IMR-90 (cell line): ENCODE data around the gene RNF111. TPM values are rescaled to one million over a fixed set of nuclear protein-coding genes. Genes with fewer than 3 reads are reported as not detected.

Source experiments
- ATAC-seq: fragments of 200-7000 bp; cut with Tn5 transposase; 2 replicates; pipeline ENCODE4 v1.9.1; 2020; ENCODE audit warnings: low read depth, mild to moderate bottlenecking, moderate library complexity
- BruUV-seq: library from RNA; stranded (reverse); fragments of 400-500 nt; replicated peaks from 2 replicates; lab custom pipeline; 2021; lab: Mats Ljungman, UMichigan
- CTCF ChIA-PET: fragments of 300-600 bp; formaldehyde crosslinking; extraction: SDS; loops from one replicate; lab custom pipeline; 2021; ENCODE audit warnings: antibody characterized with exemption; lab: Yijun Ruan, JAX
- POLR2A ChIA-PET: fragments of 300-600 bp; sonication (Branson Sonifier 250); formaldehyde crosslinking; loops from one replicate; lab custom pipeline; 2022; ENCODE audit warnings: antibody characterized with exemption; ENCODE audit not compliant: unreplicated experiment; lab: Charles Lee
- DNase-seq: peaks from one replicate; pipeline ENCODE4 v3.0.0; 2013
- H2AFZ ChIP-seq: replicated peaks from 2 replicates; pipeline ENCODE3; 2013; ENCODE audit warnings: low read length, mild to moderate bottlenecking; ENCODE audit not compliant: poor library complexity
- H2AK5ac ChIP-seq: 2 replicates; pipeline ENCODE4 v1.6.1; 2013; ENCODE audit warnings: low read depth, low read length, inconsistent platforms
- H2AK9ac ChIP-seq: replicated peaks from 2 replicates; pipeline ENCODE3; 2013; ENCODE audit warnings: mild to moderate bottlenecking, low read depth, low read length, moderate library complexity; ENCODE audit not compliant: poor library complexity
- H2BK120ac ChIP-seq: 2 replicates; pipeline ENCODE4 v1.6.1; 2013; ENCODE audit warnings: low read depth, low read length, inconsistent platforms
- H2BK15ac ChIP-seq: 3 replicates; pipeline ENCODE4 v1.6.1; 2013; ENCODE audit warnings: low read depth, low read length, inconsistent platforms
- H2BK20ac ChIP-seq: 2 replicates; pipeline ENCODE4 v1.6.1; 2013; ENCODE audit warnings: low read depth, mild to moderate bottlenecking, inconsistent platforms, low read length, moderate library complexity
- H2BK5ac ChIP-seq: 2 replicates; pipeline ENCODE4 v1.6.1; 2013; ENCODE audit warnings: mild to moderate bottlenecking, low read depth, low read length, inconsistent platforms; ENCODE audit not compliant: poor library complexity, severe bottlenecking
- H3K14ac ChIP-seq: replicated peaks from 2 replicates; pipeline ENCODE4 v1.6.1; 2013; ENCODE audit warnings: low read depth, low read length, inconsistent platforms
- H3K18ac ChIP-seq: 2 replicates; pipeline ENCODE4 v1.6.1; 2013; ENCODE audit warnings: low read depth, low read length, control low read depth
- H3K23ac ChIP-seq: 2 replicates; pipeline ENCODE4 v1.6.1; 2013; ENCODE audit warnings: low read depth, low read length, inconsistent platforms
- H3K27ac ChIP-seq: 2 replicates; pipeline ENCODE4 v1.5.1; 2013; ENCODE audit warnings: mild to moderate bottlenecking, control low read depth, low read length; ENCODE audit not compliant: insufficient read depth
- H3K27me3 ChIP-seq: 2 replicates; pipeline ENCODE4 v1.6.1; 2013; ENCODE audit warnings: low read length; ENCODE audit not compliant: control insufficient read depth, insufficient read depth
- H3K36me3 ChIP-seq: 2 replicates; pipeline ENCODE4 v1.6.1; 2013; ENCODE audit warnings: low read length, mixed read lengths; ENCODE audit not compliant: control insufficient read depth, insufficient read depth
- H3K4ac ChIP-seq: 2 replicates; pipeline ENCODE4 v1.6.1; 2013; ENCODE audit warnings: low read depth, low read length, inconsistent platforms
- H3K4me1 ChIP-seq: 2 replicates; pipeline ENCODE4 v1.6.1; 2013; ENCODE audit warnings: low read length, mixed read lengths; ENCODE audit not compliant: control insufficient read depth, insufficient read depth
- H3K4me2 ChIP-seq: 2 replicates; pipeline ENCODE4 v1.6.1; 2013; ENCODE audit warnings: low read depth, mild to moderate bottlenecking, control low read depth, low read length, moderate library complexity
- H3K4me3 ChIP-seq: 2 replicates; pipeline ENCODE4 v1.5.1; 2013; ENCODE audit warnings: low read depth, mild to moderate bottlenecking, control low read depth, low read length, moderate library complexity; ENCODE audit not compliant: insufficient read depth
- H3K56ac ChIP-seq: 2 replicates; pipeline ENCODE4 v1.6.1; 2013; ENCODE audit warnings: low read length, inconsistent platforms; ENCODE audit not compliant: insufficient read depth; ENCODE audit errors: extremely low read depth
- H3K79me1 ChIP-seq, 2 experiments: 2 replicates each; pipeline ENCODE4 v1.6.1; 2013; ENCODE audit warnings: low read length in 2 of 2, inconsistent platforms in 1 of 2, low read depth in 1 of 2
- H3K9ac ChIP-seq: 2 replicates; pipeline ENCODE4 v1.6.1; 2013; ENCODE audit warnings: low read depth, low read length, control low read depth
- H3K9me1 ChIP-seq: 2 replicates; pipeline ENCODE4 v1.6.1; 2013; ENCODE audit warnings: low read length, inconsistent platforms; ENCODE audit not compliant: insufficient read depth
- H3K9me3 ChIP-seq: 2 replicates; pipeline ENCODE4 v1.6.1; 2013; ENCODE audit warnings: low read length; ENCODE audit not compliant: control insufficient read depth, insufficient read depth
- H4K20me1 ChIP-seq: 2 replicates; pipeline ENCODE4 v1.6.1; 2013; ENCODE audit warnings: low read length, inconsistent platforms; ENCODE audit not compliant: insufficient read depth
- H4K5ac ChIP-seq: 2 replicates; pipeline ENCODE4 v1.6.1; 2013; ENCODE audit warnings: mild to moderate bottlenecking, low read depth, low read length, control low read depth
- H4K8ac ChIP-seq, 2 experiments: 2 replicates each; pipeline ENCODE4 v1.6.1; 2013; ENCODE audit warnings: low read depth in 2 of 2, low read length in 2 of 2, control low read depth in 1 of 2, inconsistent platforms in 1 of 2
- H4K91ac ChIP-seq: 2 replicates; pipeline ENCODE4 v1.6.1; 2013; ENCODE audit warnings: low read depth, low read length, inconsistent platforms; ENCODE audit not compliant: insufficient read depth
- BHLHE40 ChIP-seq: fragments of 150-350 bp; IDR thresholded peaks from 2 replicates; pipeline ENCODE4 v1.6.1; 2016; ENCODE audit warnings: mild to moderate bottlenecking, low read depth, low read length
- CEBPB ChIP-seq: IDR thresholded peaks from 2 replicates; pipeline ENCODE4 v1.6.1; 2012; ENCODE audit warnings: low read depth, low read length, improper control_type of control experiment
- CHD1 ChIP-seq: IDR thresholded peaks from 2 replicates; pipeline ENCODE4 v1.6.1; 2012; ENCODE audit warnings: low read depth, low read length, improper control_type of control experiment
- CTCF ChIP-seq: conservative IDR thresholded peaks from 2 replicates; pipeline ENCODE4 v1.5.1; 2012; ENCODE audit warnings: mild to moderate bottlenecking, low read depth, low read length, improper control_type of control experiment
- ELK1 ChIP-seq: fragments of 150-350 bp; IDR thresholded peaks from 2 replicates; pipeline ENCODE4 v1.6.1; 2016; ENCODE audit warnings: low read depth, mild to moderate bottlenecking, low read length, moderate library complexity, borderline replicate concordance
- FOS ChIP-seq: fragments of 150-350 bp; IDR thresholded peaks from 2 replicates; pipeline ENCODE4 v1.6.1; 2016; ENCODE audit warnings: low read depth, low read length
- MAFK ChIP-seq: IDR thresholded peaks from 2 replicates; pipeline ENCODE4 v1.6.1; 2012; ENCODE audit warnings: low read depth, low read length, improper control_type of control experiment
- MXI1 ChIP-seq: IDR thresholded peaks from 2 replicates; pipeline ENCODE4 v1.6.1; 2012; ENCODE audit warnings: low read depth, mild to moderate bottlenecking, low read length, moderate library complexity, borderline replicate concordance
- NFE2L2 ChIP-seq: fragments of 150-350 bp; IDR thresholded peaks from 2 replicates; pipeline ENCODE4 v1.6.1; 2016; ENCODE audit warnings: low read depth, mild to moderate bottlenecking, low read length
- POLR2A ChIP-seq: IDR thresholded peaks from 2 replicates; pipeline ENCODE4 v1.6.1; 2012; ENCODE audit warnings: mild to moderate bottlenecking, low read depth, low read length
- RCOR1 ChIP-seq: IDR thresholded peaks from 2 replicates; pipeline ENCODE4 v1.6.1; 2012; ENCODE audit warnings: mild to moderate bottlenecking, low read length, improper control_type of control experiment; ENCODE audit not compliant: insufficient replicate concordance
- RFX5 ChIP-seq: IDR thresholded peaks from 2 replicates; pipeline ENCODE4 v1.8.0; 2012; ENCODE audit warnings: low read depth, mild to moderate bottlenecking, low read length, moderate library complexity
- SMC3 ChIP-seq: fragments of 150-350 bp; IDR thresholded peaks from 2 replicates; pipeline ENCODE4 v1.6.1; 2016; ENCODE audit warnings: low read depth, mild to moderate bottlenecking, antibody characterized with exemption, low read length, moderate library complexity
- WGBS, 2 experiments: methylation state at CpG; one replicate each; pipeline versions ENCODE4 v1.1.5 to v1.1.7; 2013; ENCODE audit warnings: missing lambda C conversion rate in 2 of 2; ENCODE audit not compliant: insufficient read length in 1 of 2; ENCODE audit errors: extremely low coverage in 2 of 2; 5-methylcytosine and 5-hydroxymethylcytosine counted together
- dilution Hi-C: fragments of 300-500 bp; cut with HindIII; formaldehyde crosslinking; loops from one replicate; pipeline ENCODE4 v1.14.3; 2018; ENCODE audit warnings: low sequenced_read_pairs; ENCODE audit not compliant: unreplicated experiment
- in situ Hi-C: fragments of 300-500 bp; cut with MboI; formaldehyde crosslinking; loops from 3 replicates; pipeline ENCODE4 v1.14.3; 2019; ENCODE audit warnings: low sequenced_read_pairs, inconsistent platforms, mixed read lengths
- intact Hi-C: fragments of 100-400 bp; cut with micrococcal nuclease; formaldehyde crosslinking; loops from 2 replicates; pipeline ENCODE4 v1.10.0; 2022
- polyA plus RNA-seq, 3 experiments: library from polyadenylated mRNA; depleted of rRNA; stranded (reverse); fragments of >200 nt; gene quantifications; 2 replicates each; pipeline ENCODE4 v1.2.3, GENCODE V29; 2012; ENCODE audit warnings: low replicate concordance in 1 of 3
- total RNA-seq: library from RNA; depleted of rRNA; stranded (reverse); fragments of >200 nt; gene quantifications from 2 replicates; pipeline ENCODE4 v1.2.3, GENCODE V29; 2012
- TF ChIP-seq, protein P1 (sequence below): fragments of 150-350 bp; IDR thresholded peaks from 2 replicates; pipeline ENCODE4 v1.6.1; 2017; ENCODE audit warnings: mild to moderate bottlenecking, antibody characterized with exemption, low read length, low read depth

The RNF111 gene
- total and polyA plus RNA-seq, 2 of the 4 experiments (the other 2 are of a cell fraction), result 13.5 to 20.1 TPM

DNA sequence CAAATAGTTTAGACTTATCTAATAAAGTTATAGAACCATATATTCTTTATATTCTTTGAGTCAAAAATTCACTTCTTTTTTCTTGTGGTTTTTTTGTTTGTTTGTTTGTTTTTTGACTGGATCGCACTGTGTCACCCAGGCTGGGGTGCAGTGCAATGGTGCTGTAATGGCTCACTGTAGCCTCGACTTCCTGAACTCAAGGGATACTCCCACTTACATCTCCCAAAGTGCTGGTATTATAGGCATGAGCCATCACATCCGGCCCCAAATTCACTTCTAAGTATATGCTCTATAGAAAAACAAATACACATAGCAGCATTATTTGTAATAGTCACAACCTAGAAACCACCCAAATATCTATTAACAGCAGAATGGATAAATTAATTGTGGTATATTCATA, 40.3 kb upstream of the RNF111 start (continued):
- no peak for TF ChIP-seq RFX5

GRCh38 chr15:58951388-58952007, 36.0 kb upstream of the RNF111 start:
- H3K27me3 ChIP-seq, result no peaks in the 10 kb centered on the region
- H3K4me2 ChIP-seq, result no peak overlapping the region
- no CpG with 5 or more reads among the region's 5 CpGs for WGBS, 2 experiments
- CTCF ChIA-PET, result no interaction called here
- H2AFZ ChIP-seq, result no peak overlapping the region
- H3K9me3 ChIP-seq, result no peaks in the 10 kb centered on the region
- no peak overlapping the region for H3K27ac ChIP-seq
- H3K18ac ChIP-seq, result no peak overlapping the region
- no peak overlapping the region for H4K5ac ChIP-seq
- H4K91ac ChIP-seq, result no peak overlapping the region
- dilution Hi-C loops (no loop called here), intact Hi-C loops (no loop called here), in situ Hi-C loops (no loop called here)
- no peak overlapping the region for H2AK9ac ChIP-seq
- H3K4me1 ChIP-seq, result peaks cover 3% of the 10 kb centered on the region
- no peaks in the 10 kb centered on the region for H3K79me1 ChIP-seq
- no peaks in the 10 kb centered on the region for H4K20me1 ChIP-seq
- H3K4ac ChIP-seq, result no peak overlapping the region
- H2BK5ac ChIP-seq, result no peak overlapping the region
- DNase-seq (peak; percentile 84), ATAC-seq (peak; percentile 79)
- no peak overlapping the region for H2BK20ac ChIP-seq
- H2BK120ac ChIP-seq, result no peak overlapping the region
- no peak overlapping the region for H3K14ac ChIP-seq
- no peak overlapping the region for H4K8ac ChIP-seq
- no peak overlapping the region for H3K9ac ChIP-seq
- no peak overlapping the region for H3K23ac ChIP-seq
- no peak overlapping the region for H3K4me3 ChIP-seq
- H3K36me3 ChIP-seq, result no peaks in the 10 kb centered on the region
- H2AK5ac ChIP-seq, result no peak overlapping the region
- no TSS peak for BruUV-seq
- H2BK15ac ChIP-seq, result no peak overlapping the region
- no peak overlapping the region for H3K56ac ChIP-seq
- POLR2A ChIA-PET, result no interaction called here
- 0 out of 2 replicates have a peak, but pooled peaks cover 3% of the 10 kb centered on the region for H3K9me1 ChIP-seq
- TF ChIP-seq MAFK (no peak), BHLHE40 (no peak), CTCF (no peak), FOS (no peak), NFE2L2 (no peak), POLR2A (no peak), CHD1 (no peak), RFX5 (no peak), RCOR1 (no peak), CEBPB (no peak), ELK1 (no peak), SMC3 (no peak), MXI1 (no peak)
- TF ChIP-seq, protein P1, sequence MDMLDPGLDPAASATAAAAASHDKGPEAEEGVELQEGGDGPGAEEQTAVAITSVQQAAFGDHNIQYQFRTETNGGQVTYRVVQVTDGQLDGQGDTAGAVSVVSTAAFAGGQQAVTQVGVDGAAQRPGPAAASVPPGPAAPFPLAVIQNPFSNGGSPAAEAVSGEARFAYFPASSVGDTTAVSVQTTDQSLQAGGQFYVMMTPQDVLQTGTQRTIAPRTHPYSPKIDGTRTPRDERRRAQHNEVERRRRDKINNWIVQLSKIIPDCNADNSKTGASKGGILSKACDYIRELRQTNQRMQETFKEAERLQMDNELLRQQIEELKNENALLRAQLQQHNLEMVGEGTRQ, result no peak
